Measurements from ENCODE around the gene ZNF473. TPM values are rescaled to one million over a fixed set of nuclear protein-coding genes. Genes with fewer than 3 reads are reported as not detected.

The ZNF473 gene
- total and polyA plus RNA-seq, 5 donors from 2014 or later, result 3.5 to 8.3 (median 5.7) TPM

DNA sequence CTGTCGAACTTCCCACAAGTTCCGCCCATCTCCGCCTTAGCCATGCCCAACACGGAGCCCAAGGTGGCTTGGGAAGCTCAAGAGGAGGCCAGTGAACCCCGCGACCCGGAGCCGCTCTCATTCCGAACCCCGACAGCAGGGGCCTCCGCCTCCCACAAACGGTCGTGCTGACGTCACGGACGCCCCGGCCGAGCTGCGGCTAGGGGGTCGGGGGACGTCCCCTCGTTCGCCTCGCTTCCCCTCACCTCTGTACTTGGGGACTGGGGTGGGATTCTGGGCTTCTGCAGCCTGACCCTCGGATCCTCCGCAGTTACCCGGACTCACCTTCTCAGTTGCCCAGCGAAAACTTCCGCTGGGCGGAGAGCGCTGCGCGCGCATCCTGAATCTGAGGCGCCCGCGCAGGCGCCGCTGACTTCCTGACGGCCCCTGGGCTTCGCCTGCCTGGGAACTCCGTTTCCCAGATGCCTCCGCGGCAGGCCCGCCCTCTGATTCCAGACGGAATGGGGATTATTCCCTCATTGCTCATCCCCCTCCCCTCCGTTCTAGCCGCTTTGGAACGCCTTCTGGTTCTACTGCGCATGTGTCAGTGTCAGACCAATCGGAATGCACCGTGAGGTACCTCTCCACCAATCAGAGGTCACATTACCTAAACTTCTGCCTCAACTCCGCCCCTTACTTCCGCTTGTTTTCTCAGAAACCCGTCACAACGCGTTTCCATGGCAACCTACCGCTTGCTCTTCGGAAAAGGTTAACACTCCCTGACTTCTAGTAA lies 597 bp upstream of the ZNF473 start, which contains the start of gene VRK3:
Gene VRK3, minus strand, starts transcription at position 351 of the 772 bp plus-strand sequence. CDS start 9,210 bp downstream, outside the sequence.
- H3K9me3 ChIP-seq (ENCODE audit: control insufficient read depth in 2 of 2, low read length in 2 of 2), result no peaks in the 10 kb centered on the region
- Mint-ChIP-seq H3K27ac (peak within 1 kb of the TSS; percentile 84 to 100 (median 99)), H3K9me3 (no peaks in the 10 kb centered on the region), H3K4me3 (peak within 1 kb of the TSS; percentile 92 to 96 (median 95)), H3K4me1 (peaks cover 6 to 69% (median 32%) of the 10 kb centered on the region in 4 donors), H3K27me3 (peaks cover 6% of the 10 kb centered on the region), H3K36me3 (peaks cover 20% of the 10 kb centered on the region)
- peaks cover 37% of the 10 kb centered on the region for H3K4me1 ChIP-seq (ENCODE audit: control insufficient read depth, insufficient read depth, low read length, poor library complexity, severe bottlenecking)
- peak; percentile 86 to 89 for ATAC-seq (ENCODE audit: low read depth in 2 of 2)
- peak within 1 kb of the TSS; percentile 89 for H3K4me3 ChIP-seq (ENCODE audit: low read depth, low read length)
- H3K27ac ChIP-seq (ENCODE audit: insufficient read depth, low read length, poor library complexity, severe bottlenecking), result peak within 1 kb of the TSS; percentile 98
- H3K27me3 ChIP-seq (ENCODE audit: control insufficient read depth, insufficient read depth, low read length), result no peaks in the 10 kb centered on the region
- H3K36me3 ChIP-seq (ENCODE audit: control insufficient read depth, insufficient read depth, low read length), result peaks cover 14% of the 10 kb centered on the region
- peak; percentile 98 to 100 (median 99) for DNase-seq

DNA sequence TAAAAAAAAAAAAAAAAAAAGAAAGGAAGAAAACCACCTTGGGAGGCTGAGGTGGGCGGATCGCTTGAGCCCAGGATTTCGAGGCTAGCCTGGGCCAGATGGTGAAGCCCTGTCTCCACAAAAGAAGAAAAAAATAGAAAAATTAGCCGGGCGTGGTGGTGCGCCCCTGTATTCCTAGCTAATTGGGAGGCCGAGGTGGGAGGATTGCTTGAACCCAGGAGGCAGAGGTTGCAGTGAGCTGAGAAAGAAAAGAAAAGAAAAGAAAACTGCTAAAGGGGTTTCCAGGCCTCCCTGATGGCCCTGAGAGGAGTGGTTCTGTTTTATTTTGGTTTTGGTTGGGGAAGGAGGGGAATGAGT lies 723 bp downstream of the ZNF473 start:
- peaks cover 10% of the 10 kb centered on the region for H3K36me3 ChIP-seq (ENCODE audit: control insufficient read depth, insufficient read depth, low read length)
- Mint-ChIP-seq H3K27ac (peak overlapping the region; percentile 79 to 99 (median 92)), H3K4me3 (peak overlapping the region; percentile 42 to 96 (median 95)), H3K36me3 (peaks cover 24% of the 10 kb centered on the region), H3K4me1 (peaks cover 10 to 64% (median 29%) of the 10 kb centered on the region in 4 donors), H3K27me3 (peaks cover 6% of the 10 kb centered on the region), H3K9me3 (no peaks in the 10 kb centered on the region)
- ATAC-seq (ENCODE audit: low read depth in 2 of 2), result no peak
- H3K27me3 ChIP-seq (ENCODE audit: control insufficient read depth, insufficient read depth, low read length), result no peaks in the 10 kb centered on the region
- peak overlapping the region; percentile 98 for H3K27ac ChIP-seq (ENCODE audit: insufficient read depth, low read length, poor library complexity, severe bottlenecking)
- no peaks in the 10 kb centered on the region for H3K9me3 ChIP-seq (ENCODE audit: control insufficient read depth in 2 of 2, low read length in 2 of 2)
- peaks cover 37% of the 10 kb centered on the region for H3K4me1 ChIP-seq (ENCODE audit: control insufficient read depth, insufficient read depth, low read length, poor library complexity, severe bottlenecking)
- peak overlapping the region; percentile 18 for H3K4me3 ChIP-seq (ENCODE audit: low read depth, low read length)
- DNase-seq, result no peak

DNA sequence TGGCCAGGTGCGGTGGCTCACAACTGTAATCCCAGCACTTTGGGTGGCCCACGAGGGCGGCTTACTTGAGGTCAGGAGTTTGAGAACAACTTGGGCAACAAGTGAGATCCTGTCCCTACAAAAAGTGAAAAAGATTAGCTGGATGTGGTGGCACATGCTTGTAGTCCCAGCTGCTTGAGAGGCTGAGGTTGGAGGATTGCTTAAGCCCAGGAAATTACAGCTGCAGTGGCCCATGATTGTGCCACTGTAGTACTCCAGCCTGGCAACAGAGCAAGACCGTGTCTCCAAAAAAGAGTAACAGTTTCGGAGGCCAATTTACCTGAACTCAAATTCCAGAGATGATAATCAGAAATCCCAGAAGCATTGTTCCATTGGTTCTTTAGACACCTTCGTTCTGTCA lies 4.4 kb downstream of the ZNF473 start:
- Histone ChIP-seq H3K27me3 (ENCODE audit: control insufficient read depth, insufficient read depth, low read length) (no peaks in the 10 kb centered on the region), H3K27ac (ENCODE audit: insufficient read depth, low read length, poor library complexity, severe bottlenecking) (no peak overlapping the region), H3K9me3 (ENCODE audit: control insufficient read depth in 2 of 2, low read length in 2 of 2) (no peaks in the 10 kb centered on the region), H3K4me1 (ENCODE audit: control insufficient read depth, insufficient read depth, low read length, poor library complexity, severe bottlenecking) (peaks cover 13% of the 10 kb centered on the region), H3K36me3 (ENCODE audit: control insufficient read depth, insufficient read depth, low read length) (peaks cover 28% of the 10 kb centered on the region), H3K4me3 (ENCODE audit: low read depth, low read length) (no peak overlapping the region)
- no peak overlapping the region for H3K4me3 Mint-ChIP-seq
- peaks cover 5% of the 10 kb centered on the region for H3K27me3 Mint-ChIP-seq
- H3K27ac Mint-ChIP-seq, result no peak overlapping the region
- ATAC-seq (ENCODE audit: low read depth in 2 of 2), result no peak
- DNase-seq, result no peak
- H3K9me3 Mint-ChIP-seq, result no peaks in the 10 kb centered on the region
- peaks cover 49% of the 10 kb centered on the region for H3K36me3 Mint-ChIP-seq
- peaks cover 10 to 40% (median 24%) of the 10 kb centered on the region in 4 donors for H3K4me1 Mint-ChIP-seq

DNA sequence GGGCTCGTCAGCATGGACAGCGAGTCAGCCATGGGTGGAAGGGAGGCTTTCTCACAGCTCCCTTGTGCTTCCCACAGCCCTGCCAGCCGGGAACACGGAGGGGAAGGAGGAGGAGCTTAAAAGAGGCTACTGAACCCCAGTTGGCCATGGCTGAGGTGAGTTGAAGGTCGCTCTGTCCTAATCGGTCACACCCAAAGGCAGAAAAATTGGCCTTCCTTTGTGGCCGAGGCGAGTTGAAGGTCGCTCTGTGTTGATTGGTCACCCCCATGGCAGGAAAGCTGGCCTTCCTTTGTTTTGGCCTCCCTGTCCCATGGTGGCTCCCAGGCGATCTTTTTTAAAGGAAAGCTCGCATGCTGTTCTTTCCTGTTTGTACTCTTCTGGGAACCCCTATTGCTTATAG lies 5.1 kb downstream of the ZNF473 start:
- Mint-ChIP-seq H3K36me3 (peaks cover 55% of the 10 kb centered on the region), H3K4me3 (no peak overlapping the region), H3K27me3 (no peaks in the 10 kb centered on the region), H3K27ac (no peak overlapping the region), H3K9me3 (no peaks in the 10 kb centered on the region), H3K4me1 (peaks cover 6 to 35% (median 19%) of the 10 kb centered on the region in 4 donors)
- Histone ChIP-seq H3K9me3 (ENCODE audit: control insufficient read depth in 2 of 2, low read length in 2 of 2) (no peaks in the 10 kb centered on the region), H3K27ac (ENCODE audit: insufficient read depth, low read length, poor library complexity, severe bottlenecking) (no peak overlapping the region), H3K27me3 (ENCODE audit: control insufficient read depth, insufficient read depth, low read length) (no peaks in the 10 kb centered on the region), H3K36me3 (ENCODE audit: control insufficient read depth, insufficient read depth, low read length) (peaks cover 30% of the 10 kb centered on the region), H3K4me1 (ENCODE audit: control insufficient read depth, insufficient read depth, low read length, poor library complexity, severe bottlenecking) (peaks cover 12% of the 10 kb centered on the region), H3K4me3 (ENCODE audit: low read depth, low read length) (no peak overlapping the region)
- ATAC-seq (ENCODE audit: low read depth in 2 of 2) (no peak), DNase-seq (no peak)

DNA sequence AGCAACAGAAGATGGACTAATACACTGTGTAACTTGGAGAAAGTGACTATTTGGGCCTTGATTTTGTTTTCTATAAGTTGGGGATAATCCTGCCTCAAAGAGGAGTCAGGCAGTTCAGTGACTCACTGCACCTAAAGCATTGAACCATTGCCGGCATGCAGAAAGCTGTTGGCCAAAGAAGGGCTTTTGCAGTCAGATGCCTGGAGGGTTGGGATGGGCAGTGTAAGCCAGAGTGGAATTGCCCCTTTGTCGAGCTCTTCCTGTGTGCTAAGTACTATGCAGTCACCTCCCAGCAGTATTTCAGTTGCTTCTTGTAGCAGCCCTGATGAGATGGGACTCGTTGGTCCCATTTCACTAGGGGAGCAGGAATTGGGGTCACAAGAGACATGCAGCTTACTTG lies 11.1 kb downstream of the ZNF473 start:
- H3K4me3 Mint-ChIP-seq, result no peak overlapping the region
- no peaks in the 10 kb centered on the region for H3K9me3 ChIP-seq (ENCODE audit: control insufficient read depth in 2 of 2, low read length in 2 of 2)
- H3K4me3 ChIP-seq (ENCODE audit: low read depth, low read length), result no peak overlapping the region
- peaks cover 66% of the 10 kb centered on the region for H3K36me3 ChIP-seq (ENCODE audit: control insufficient read depth, insufficient read depth, low read length)
- H3K27ac Mint-ChIP-seq, result no peak overlapping the region
- peaks cover 0 to 9% (median 6%) of the 10 kb centered on the region in 4 donors for H3K4me1 Mint-ChIP-seq
- peaks cover 63% of the 10 kb centered on the region for H3K36me3 Mint-ChIP-seq
- no peak overlapping the region for H3K27ac ChIP-seq (ENCODE audit: insufficient read depth, low read length, poor library complexity, severe bottlenecking)
- no peaks in the 10 kb centered on the region for H3K27me3 ChIP-seq (ENCODE audit: control insufficient read depth, insufficient read depth, low read length)
- DNase-seq (no peak), ATAC-seq (ENCODE audit: low read depth in 2 of 2) (no peak)
- H3K9me3 Mint-ChIP-seq, result no peaks in the 10 kb centered on the region
- no peaks in the 10 kb centered on the region for H3K4me1 ChIP-seq (ENCODE audit: control insufficient read depth, insufficient read depth, low read length, poor library complexity, severe bottlenecking)
- no peaks in the 10 kb centered on the region for H3K27me3 Mint-ChIP-seq

DNA sequence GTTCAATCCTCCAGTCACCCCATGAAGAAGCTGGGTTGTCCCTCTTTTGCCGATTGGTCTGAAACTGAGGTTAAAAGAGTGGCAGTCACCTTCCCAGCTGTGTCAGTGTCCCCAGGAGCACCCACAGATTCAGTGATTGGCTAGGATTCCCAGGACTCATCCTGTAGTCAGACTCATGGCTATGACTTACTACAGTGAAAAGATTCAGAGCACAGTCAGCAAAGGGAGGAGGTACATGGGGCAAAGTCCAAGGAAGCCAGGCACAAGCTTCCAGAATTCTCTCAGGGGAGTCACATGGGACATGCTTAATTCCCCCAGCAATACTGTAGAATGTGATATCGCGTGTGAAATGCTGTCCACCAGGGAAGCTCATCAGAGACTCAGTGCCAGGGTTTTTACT lies 14.2 kb downstream of the ZNF473 start:
- Mint-ChIP-seq H3K9me3 (peaks cover 3 to 20% (median 9%) of the 10 kb centered on the region in 7 donors), H3K27me3 (no peaks in the 10 kb centered on the region), H3K36me3 (peaks cover 67% of the 10 kb centered on the region), H3K27ac (no peak overlapping the region), H3K4me1 (peaks cover 0 to 4% (median 2%) of the 10 kb centered on the region in 4 donors), H3K4me3 (peak overlapping the region in 1 of 4 donors; percentile 59)
- H3K27ac ChIP-seq (ENCODE audit: insufficient read depth, low read length, poor library complexity, severe bottlenecking), result no peak overlapping the region
- H3K27me3 ChIP-seq (ENCODE audit: control insufficient read depth, insufficient read depth, low read length), result no peaks in the 10 kb centered on the region
- H3K4me1 ChIP-seq (ENCODE audit: control insufficient read depth, insufficient read depth, low read length, poor library complexity, severe bottlenecking), result no peaks in the 10 kb centered on the region
- H3K9me3 ChIP-seq (ENCODE audit: control insufficient read depth in 2 of 2, low read length in 2 of 2), result peaks cover 12 to 14% of the 10 kb centered on the region in 2 experiments
- peaks cover 71% of the 10 kb centered on the region for H3K36me3 ChIP-seq (ENCODE audit: control insufficient read depth, insufficient read depth, low read length)
- DNase-seq, result no peak
- no peak overlapping the region for H3K4me3 ChIP-seq (ENCODE audit: low read depth, low read length)
- ATAC-seq (ENCODE audit: low read depth in 2 of 2), result no peak

DNA sequence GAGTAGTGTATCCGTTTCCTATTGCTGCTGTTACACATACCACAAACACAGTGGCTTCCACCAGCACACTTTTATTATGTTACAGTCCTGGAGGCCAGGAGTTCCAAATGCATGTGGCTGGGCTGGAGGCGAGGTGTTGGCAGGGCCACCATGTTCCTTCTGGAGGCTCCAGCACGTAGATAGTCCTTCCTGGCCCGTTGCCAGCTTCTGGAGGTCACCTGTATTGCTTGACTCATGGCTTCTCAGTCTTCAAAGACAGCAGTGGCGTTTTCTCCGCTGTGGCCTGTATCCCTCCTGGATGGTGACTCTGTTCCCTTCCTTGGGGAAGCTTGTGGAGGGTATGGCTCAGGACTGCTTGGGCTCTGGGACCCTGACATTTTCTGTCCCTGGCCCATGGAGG lies 15.2 kb downstream of the ZNF473 start:
- H3K27me3 ChIP-seq (ENCODE audit: control insufficient read depth, insufficient read depth, low read length), result no peaks in the 10 kb centered on the region
- no peak overlapping the region for H3K4me3 Mint-ChIP-seq
- peak overlapping the region in 1 of 3 donors; percentile 64 for H3K27ac Mint-ChIP-seq
- ATAC-seq (ENCODE audit: low read depth in 2 of 2) (no peak), DNase-seq (no peak)
- H3K27me3 Mint-ChIP-seq, result no peaks in the 10 kb centered on the region
- peaks cover 80% of the 10 kb centered on the region for H3K36me3 ChIP-seq (ENCODE audit: control insufficient read depth, insufficient read depth, low read length)
- no peak overlapping the region for H3K27ac ChIP-seq (ENCODE audit: insufficient read depth, low read length, poor library complexity, severe bottlenecking)
- peaks cover 3 to 30% (median 12%) of the 10 kb centered on the region in 7 donors for H3K9me3 Mint-ChIP-seq
- H3K36me3 Mint-ChIP-seq, result peaks cover 70% of the 10 kb centered on the region
- H3K4me3 ChIP-seq (ENCODE audit: low read depth, low read length), result no peak overlapping the region
- no peaks in the 10 kb centered on the region for H3K4me1 ChIP-seq (ENCODE audit: control insufficient read depth, insufficient read depth, low read length, poor library complexity, severe bottlenecking)
- peaks cover 21 to 24% of the 10 kb centered on the region in 2 experiments for H3K9me3 ChIP-seq (ENCODE audit: control insufficient read depth in 2 of 2, low read length in 2 of 2)
- peaks cover 0 to 4% (median 1%) of the 10 kb centered on the region in 4 donors for H3K4me1 Mint-ChIP-seq
